Glomerular endothelial cell (primary cell): ENCODE results near the gene FXYD7. TPM values are rescaled to one million over a fixed set of nuclear protein-coding genes. Genes with fewer than 3 reads are reported as not detected.

Experiments
- DNase-seq: peaks from one replicate; pipeline ENCODE4 v3.0.0-alpha.2; 2011; ENCODE audit warnings: low read depth, low spot score; ENCODE audit errors: extremely low read depth
- total RNA-seq: library from RNA; depleted of rRNA; stranded (reverse); fragments of >200 nt; gene quantifications from 2 replicates; pipeline ENCODE4 v1.2.3, GENCODE V29; 2015

The FXYD7 gene
- total RNA-seq, 1 donor from 2014 or later: not detected

GRCh38 chr19:35109395-35110112 lies 33.5 kb upstream of the FXYD7 start:
- DNase-seq: no peak

- no peak for DNase-seq
Observed at GRCh38 chr19:35110974-35111373, 32.1 kb upstream of the FXYD7 start.

- no peak for DNase-seq
Observed at GRCh38 chr19:35112995-35113688, 29.9 kb upstream of the FXYD7 start.

- DNase-seq: peak; percentile 14
Observed at GRCh38 chr19:35114353-35115176, 28.5 kb upstream of the FXYD7 start.

- no peak for DNase-seq
Observed at GRCh38 chr19:35115177-35115951, 27.7 kb upstream of the FXYD7 start, which contains the start of gene FXYD3. TSS of gene FXYD3 (plus strand) at chr19:35115823. CDS start at chr19:35119377, 3,554 bp downstream.

- DNase-seq: no peak
Observed at GRCh38 chr19:35116072-35116801, 26.8 kb upstream of the FXYD7 start.

- DNase-seq: no peak
Observed at GRCh38 chr19:35117116-35117515, 25.9 kb upstream of the FXYD7 start.

GRCh38 chr19:35117799-35118198 lies 25.3 kb upstream of the FXYD7 start:
- DNase-seq: no peak

- no peak for DNase-seq
Observed at GRCh38 chr19:35118268-35119020, 24.6 kb upstream of the FXYD7 start.

GRCh38 chr19:35119091-35119490 lies 24.0 kb upstream of the FXYD7 start:
- DNase-seq: no peak

GRCh38 chr19:35119578-35120155 lies 23.4 kb upstream of the FXYD7 start:
- no peak for DNase-seq

GRCh38 chr19:35120492-35120891 lies 22.6 kb upstream of the FXYD7 start:
- no peak for DNase-seq

- no peak for DNase-seq
Observed at GRCh38 chr19:35120898-35121297, 22.2 kb upstream of the FXYD7 start.

GRCh38 chr19:35122687-35123551 lies 20.1 kb upstream of the FXYD7 start:
- DNase-seq: no peak

- no peak for DNase-seq
Observed at GRCh38 chr19:35123573-35123972, 19.5 kb upstream of the FXYD7 start.

- DNase-seq: no peak
Observed at GRCh38 chr19:35124098-35125060, 18.7 kb upstream of the FXYD7 start.

- no peak for DNase-seq
Observed at GRCh38 chr19:35125270-35125717, 17.8 kb upstream of the FXYD7 start.
